ENCODE results near the gene DMKN.

DMKN gene, protein sequence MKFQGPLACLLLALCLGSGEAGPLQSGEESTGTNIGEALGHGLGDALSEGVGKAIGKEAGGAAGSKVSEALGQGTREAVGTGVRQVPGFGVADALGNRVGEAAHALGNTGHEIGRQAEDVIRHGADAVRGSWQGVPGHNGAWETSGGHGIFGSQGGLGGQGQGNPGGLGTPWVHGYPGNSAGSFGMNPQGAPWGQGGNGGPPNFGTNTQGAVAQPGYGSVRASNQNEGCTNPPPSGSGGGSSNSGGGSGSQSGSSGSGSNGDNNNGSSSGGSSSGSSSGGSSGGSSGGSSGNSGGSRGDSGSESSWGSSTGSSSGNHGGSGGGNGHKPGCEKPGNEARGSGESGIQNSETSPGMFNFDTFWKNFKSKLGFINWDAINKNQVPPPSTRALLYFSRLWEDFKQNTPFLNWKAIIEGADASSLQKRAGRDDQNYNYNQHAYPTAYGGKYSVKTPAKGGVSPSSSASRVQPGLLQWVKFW

DNA sequence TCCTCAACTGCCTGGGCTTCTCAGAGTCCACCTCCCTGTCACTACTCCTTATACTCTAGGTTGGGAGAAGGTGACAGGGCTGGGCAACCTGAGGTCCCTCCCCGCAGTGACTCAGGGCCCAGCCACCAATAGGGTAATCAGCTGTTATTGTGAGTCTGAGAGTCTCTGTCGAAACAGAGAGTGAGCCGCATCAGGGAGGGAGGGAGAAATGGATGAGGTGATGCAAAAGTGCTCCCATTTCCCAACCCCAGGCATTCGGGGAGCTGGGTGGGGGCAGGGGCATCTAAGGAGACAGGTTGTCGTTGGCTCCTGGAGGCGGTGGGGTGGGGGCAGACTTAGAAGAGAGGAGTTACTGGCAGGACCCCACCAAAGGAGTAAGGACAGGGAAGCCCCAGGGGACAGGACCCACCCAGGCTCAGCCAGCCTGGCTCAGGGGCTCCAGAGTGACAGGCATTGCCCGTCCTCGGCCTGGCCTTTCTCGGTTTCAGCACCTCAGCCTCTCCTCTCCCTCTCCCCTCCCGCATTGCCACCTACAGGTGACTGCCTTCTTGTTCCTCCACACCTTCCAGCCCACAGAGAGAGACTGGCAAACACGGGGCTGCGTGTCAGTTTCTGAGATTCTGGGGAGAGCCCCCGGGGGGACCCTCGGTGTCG lies at the start of gene DMKN:
Gene DMKN (minus strand): TSS at position 22 of the 654 bp plus-strand sequence. CDS start 174 bp downstream, outside the sequence.
- no peak for DNase-seq

DNA sequence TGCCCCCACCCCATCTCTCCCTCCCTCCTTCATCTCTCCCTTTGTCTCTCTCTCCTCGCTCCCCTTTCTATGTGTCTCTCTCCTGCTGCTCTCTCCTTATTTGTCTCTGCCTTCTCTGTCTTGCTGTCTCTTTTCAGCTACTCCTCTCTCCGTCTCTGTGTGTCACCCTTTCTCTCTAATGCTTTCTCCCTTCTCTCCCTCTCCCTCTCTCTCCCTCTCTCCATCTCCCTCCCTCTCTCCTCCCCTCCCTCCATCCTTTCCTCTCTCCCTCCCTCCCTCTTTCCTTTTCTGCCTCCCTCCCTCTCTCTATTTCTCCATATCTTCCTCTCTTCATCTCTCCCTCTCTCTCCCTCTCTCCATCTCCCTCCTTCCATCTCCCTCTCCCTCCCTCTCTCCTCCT lies 49.3 kb upstream of the DMKN start:
- DNase-seq: no peak

DNA sequence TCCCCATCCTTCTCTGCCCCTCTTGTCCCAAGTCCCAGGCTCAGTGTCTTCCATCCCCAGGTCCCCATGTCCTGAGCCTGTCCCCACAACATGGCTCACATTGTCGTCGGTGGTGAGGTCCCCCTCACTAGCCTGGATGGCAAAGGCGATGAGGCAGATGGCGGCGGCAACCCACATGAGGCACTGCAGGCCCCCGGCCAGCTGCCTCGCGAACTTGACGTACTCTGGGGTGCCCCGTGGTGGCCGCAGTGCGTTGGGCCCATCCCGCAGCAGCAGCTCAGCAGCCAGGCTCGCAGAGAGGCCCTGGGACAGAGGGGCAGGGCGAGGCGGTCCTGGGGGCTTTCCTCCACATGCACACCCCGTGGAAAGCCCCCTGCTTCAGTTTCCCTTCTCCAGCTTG lies 48.9 kb upstream of the DMKN start:
- DNase-seq: no peak

DNA sequence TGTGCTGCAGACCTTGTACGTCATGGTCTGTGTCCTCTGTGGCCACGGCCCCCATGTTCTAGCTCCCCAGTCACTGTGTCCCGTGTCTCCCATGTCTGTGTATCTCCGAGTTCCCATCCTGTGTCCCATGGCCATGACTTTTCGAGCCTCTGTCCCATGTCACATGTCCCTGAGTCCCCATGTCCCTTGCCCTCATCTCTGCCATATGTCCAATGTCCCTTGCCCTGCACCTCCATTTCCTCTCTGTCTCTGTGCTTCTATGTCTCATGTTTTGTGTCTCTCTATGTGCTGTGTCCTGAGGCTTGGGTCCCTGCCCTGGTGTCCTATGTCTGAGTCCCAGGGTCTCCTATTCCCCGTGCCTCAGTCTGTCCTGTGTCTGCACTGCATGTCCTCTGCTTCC lies 48.0 kb upstream of the DMKN start:
- DNase-seq: no peak

DNA sequence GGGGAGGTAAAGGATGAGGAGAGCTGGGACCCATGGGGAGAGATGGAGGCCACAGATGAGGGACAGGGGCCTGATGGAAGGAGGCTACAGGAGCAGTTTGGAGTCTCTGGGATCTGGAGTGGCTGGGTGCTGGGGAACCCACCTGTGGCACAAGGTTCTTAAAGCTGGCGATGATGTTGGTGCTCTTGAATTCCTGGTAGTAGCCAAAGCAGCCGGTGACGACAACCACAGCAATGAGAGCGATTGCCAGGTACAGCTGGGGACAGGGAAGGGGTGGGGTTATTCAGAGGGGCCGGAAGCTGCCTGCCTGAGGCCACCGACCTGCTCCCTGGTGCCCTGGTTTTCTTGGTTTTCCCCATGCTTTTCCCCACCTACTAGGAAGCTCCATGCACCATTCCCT lies 47.2 kb upstream of the DMKN start:
- no peak for DNase-seq

DNA sequence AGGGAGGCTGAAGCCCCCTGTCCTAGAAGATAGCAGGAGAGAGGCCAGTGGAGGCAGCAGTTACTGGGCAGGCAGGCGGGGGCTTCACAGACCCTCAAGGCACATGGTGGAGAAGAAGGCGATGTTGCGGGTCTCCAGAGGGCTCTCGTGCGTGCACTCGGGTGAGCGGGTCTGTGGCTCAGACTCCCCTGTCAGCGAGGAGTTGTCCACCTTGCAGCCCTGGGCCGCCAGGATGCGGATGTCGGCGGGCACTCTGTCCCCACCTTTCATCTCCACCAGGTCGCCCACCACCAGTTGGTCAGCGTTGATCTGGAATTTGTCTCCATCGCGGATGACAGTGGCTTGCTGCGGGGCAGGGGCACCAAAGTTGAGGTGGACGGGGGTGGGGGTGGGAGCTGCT lies 46.8 kb upstream of the DMKN start:
- no peak for DNase-seq

DNA sequence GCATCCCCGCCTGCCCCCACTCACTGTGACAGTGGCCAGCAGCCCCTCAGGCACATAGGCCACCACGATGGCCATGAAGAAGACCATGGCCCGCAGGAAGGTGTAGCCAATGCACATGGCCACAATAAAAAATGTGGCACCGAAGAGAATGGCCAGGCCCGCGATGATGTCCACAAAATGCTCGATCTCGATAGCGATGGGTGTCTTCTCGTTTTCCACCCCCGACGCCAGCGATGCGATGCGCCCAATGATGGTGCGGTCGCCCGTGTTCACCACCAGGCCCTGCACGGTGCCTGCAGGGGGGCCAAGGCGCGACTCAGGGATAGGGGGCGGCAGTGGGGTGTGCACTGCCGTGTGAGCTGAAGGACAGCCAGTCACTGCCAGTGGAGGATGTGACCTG lies 46.3 kb upstream of the DMKN start:
- no peak for DNase-seq

DNA sequence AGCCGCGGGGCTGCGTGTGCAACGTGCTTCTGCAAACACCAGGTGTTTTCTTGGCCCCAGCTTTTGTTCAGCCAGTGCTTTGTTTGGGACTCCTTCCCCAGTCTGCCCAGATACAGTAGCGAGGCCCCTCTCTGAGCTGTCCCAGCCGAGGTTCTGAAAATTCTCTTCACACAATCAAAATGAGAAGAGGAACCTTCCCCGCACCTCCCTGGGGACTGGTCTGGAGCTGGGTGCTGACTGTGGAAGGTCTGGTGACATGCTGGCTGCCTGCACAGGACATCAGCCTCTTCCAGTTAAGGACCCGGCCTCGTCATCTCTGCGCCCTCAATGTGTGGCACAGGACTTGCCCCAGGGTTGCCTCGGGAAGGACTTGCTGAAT lies 45.8 kb upstream of the DMKN start:
- DNase-seq: peak; percentile 5

DNA sequence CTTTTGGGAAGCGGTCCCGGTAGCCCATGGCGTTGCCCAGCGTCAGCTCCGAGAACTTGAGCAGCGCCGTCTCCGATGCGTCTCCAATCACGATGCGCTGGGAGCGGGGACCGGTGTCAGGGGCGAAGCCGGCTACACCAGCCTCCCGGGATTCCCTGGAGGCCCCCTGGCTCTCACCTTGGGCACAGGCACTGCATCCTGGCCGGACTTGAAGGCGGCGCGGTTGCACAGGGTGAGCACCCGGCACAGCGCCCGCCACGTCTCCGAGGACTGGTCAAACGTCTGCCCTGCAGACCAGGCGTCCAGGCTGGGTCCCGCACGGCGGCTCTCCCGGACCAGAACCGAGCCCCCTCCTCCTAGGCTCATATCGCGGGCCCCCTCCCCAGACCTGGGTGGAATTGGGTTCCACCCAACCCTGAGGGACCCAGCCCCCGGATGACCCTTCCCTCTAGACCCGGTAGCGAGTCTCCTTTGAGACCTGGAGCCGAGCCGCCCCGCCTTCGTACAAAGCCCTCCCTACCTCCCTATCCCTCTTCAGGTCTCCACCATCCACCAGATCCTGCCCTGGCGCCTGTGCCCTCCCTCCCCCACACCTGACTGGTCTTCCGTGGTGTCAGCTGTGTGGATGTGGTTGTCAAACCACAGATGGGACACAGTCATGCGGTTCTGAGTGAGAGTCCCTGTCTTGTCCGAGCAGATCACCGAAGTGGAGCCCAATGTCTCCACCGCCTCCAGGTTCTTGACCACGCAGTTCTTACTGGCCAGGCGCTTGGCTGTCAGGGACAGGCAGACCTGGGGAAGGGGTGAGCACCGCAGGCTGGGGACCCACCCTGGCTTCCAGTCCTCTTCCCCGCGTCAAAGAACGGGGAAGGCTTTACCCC lies 45.2 kb upstream of the DMKN start:
- DNase-seq: no peak

DNA sequence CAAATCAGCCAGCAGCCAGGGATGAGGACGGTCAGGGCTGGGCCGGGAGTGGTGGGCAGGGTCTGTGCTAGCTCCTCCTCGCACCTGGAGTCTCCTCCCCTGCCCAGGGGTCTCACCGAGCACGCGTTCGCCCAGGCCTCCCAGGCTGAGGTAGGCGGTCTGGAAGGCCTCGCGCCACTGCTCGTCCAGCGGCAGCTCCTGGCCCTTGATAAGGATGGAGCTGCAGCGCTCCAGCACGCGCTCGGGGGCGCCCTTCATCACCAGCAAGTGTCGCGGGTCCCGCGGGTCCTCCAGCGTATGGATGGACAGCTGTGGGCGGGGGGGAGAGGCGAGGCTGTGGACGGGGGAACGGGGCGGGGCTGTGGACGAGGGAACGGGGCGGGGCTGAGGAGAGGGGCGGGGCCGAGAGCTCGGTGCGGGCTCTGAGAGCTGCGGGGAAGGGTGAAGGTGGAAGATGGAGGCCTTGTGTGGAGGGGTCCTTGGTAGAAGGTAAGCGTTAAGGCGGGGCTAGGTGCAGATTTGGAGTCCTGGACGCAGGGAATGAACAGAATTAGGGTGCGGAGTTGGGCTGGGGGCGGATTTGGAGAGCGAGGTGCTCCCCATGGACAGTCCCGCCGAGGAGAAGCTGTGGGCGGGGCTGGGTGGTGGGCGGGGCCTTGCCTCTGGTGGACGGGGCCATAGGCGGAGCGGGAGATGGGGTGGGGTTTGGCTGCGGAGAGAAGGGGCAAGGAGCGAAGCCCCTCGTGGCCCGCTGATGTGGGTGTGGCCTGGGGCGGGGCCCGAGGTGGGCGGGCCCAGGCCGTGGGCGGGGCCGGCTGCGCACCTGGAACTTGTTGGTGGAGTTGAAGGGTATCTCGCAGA lies 44.3 kb upstream of the DMKN start:
- peak; percentile 58 for DNase-seq

DNA sequence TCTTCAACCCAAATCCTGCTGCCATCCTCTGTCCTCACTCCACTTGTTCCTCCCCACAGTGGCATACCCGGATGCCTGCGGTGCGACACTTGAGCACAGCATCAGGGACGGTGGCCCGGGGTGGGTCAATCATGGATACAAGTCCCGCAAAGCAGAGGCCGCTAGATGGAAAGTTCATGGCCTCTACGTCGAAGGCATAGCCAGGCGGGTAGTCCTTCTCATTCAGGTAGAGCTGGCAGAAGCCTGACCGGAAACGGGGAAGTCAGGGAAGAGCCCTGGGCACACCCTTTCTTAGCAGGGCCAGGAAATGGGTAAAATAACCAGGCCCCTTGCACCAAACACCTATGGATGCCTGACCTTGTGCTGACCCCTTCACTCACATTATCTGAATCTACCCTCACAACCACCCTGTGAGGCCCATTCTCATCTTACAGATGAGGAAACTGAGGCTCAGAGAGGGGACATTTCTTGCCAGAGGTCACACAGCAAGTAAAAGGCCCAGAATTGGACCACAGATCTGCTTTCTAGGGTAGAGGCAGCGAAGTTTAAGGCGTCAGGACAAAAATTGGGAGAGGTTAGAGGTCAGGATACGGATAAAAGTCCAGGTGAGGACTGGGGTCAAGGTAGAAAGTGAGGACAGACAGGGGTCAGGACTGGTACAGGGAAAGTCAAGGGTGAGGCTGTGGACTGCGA lies 43.5 kb upstream of the DMKN start:
- no peak for DNase-seq

DNA sequence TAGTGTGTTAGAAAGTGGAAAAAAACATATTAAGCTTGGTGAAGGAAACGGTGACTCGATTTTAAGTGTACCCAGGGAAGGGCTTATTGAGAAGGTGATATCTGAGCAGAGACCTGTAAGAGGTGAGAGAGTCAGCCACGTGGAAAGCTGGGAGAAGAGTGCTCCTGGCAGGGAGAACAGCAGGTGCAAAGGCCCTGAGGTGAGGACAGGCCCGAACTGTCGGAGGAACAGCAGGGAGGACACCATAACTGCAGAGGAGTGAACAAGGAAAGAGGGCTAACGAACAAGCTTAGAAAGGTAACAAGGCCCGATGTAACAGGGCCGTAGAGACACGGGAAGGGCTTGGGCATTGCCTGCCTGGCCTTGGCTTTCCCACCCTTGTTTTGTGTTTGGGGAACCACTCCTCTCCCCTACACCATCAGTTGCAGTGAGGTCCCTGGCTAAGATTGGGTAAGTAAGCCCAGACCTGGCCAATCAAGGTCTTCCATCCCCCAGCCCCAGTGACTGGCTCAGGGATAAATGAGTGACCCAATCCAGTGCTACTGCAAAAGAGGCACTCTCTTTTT lies 42.7 kb upstream of the DMKN start:
- DNase-seq: no peak

DNA sequence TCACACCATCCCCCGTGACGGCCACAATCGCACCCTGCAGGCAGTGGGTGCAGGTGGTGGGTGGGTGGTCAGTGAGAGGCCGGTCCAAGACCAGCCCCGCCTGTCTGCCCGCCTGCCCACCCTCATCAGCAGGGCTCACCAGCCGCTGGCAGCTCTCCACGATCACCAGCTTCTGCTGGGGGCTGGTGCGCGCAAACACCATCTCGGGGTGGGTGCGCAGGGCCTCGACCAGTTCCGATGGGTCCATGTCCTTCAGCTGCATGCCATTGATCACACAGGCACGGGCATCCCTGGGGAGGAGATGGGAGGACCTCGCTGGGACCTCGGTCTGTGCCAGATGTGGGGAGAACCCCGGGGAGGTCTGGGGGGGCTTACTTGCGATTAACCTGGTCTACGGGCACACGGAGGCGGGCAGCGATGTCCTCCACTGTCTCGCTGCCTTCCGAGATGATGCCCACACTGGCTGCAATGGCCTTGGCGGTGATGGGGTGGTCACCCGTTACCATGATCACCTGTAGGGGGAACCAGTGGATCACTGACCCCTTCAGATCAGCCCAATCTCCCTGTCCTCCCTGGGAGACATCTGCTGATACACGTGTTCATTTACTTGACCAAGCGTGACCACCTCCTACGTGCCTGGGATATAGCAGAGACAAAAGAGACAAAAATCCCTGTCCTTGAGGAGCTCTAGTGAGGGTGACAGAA lies 42.0 kb upstream of the DMKN start:
- DNase-seq: peak; percentile 3

DNA sequence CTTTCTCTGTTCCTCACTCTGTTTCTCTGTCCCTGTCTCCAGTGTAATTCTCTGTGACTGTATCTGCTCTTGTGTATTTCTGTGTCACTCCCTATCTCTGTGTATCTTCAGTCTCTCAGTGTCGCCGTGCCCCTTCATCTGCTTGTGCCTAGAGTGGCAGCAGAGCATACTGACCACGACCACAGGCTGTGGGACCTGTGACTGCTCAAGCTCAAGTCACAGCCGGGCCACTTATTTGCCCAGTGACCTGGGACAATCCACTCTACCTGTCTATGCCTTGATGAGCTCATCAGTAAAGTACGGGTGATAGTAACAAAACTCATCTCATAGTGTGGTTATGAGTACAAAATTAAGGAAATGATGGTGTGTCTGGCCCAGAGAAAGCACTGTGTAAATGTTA lies 40.6 kb upstream of the DMKN start:
- DNase-seq: no peak

DNA sequence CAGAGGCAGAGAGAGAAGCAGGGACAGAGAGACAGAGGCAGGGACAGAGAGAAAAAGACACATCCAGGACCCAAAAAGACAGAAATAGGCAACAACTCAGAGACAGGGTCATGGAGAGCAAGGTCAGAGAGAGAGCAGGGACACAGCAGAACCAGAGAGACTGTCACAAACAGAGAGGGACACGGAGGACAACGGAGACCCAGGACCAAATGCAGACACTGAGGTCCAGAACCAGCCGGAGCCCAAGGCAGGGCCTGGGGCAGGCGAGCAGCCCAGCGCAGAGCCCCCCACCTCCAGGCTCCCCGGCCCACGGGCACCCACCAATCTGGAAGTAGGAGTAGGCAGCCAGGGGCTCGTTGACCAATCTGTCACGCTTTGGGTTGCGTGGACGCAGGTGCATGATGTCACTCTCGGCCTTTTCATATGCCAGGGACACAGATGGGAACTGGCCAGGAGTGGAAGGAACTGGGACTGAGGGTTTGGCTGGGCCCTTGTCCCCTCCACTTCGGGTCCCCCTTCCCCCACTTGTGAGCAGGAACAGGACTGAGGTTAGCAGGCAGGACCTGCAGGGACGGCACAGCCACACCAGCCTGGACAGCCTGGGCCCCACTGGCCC lies 40.0 kb upstream of the DMKN start:
- DNase-seq: no peak

DNA sequence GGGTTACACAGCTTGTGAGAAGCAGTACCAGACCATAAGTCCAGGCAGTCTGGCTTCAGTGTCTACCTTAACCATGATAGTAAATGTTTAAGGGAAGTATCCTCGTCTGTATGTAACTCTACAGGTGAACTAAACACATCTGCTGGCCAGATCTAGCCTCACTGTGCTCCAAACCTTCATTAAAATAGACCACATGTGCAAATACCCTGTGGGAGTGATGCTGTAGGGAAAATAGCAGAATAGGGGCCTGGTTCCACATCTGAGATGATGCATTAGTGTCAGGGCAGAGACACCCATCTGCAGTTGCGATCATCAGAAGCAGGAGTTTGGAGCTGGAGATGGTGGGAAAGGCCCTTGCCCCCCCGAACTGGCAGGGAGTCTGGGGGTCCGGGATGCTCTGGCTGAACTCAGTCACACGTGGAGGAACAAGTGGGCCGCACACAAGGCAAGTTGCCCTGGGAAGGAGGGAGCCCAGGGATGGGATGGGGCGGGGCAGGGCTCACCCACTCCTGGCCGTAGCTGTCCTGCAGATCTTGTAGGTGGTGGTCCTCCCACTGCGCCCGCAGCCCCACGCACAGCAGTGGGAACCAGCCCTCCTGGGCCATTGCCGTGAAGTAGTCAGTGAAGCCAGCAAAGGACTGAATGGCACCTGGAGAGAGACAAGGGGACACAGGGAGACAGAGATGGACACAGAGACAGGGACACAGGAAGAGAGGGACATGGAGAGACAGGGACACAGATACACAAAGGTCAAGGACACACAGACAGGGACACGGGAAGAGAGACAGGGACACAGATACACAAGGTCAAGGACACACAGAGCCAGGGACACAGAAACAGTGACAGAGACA lies 39.3 kb upstream of the DMKN start:
- DNase-seq: no peak

DNA sequence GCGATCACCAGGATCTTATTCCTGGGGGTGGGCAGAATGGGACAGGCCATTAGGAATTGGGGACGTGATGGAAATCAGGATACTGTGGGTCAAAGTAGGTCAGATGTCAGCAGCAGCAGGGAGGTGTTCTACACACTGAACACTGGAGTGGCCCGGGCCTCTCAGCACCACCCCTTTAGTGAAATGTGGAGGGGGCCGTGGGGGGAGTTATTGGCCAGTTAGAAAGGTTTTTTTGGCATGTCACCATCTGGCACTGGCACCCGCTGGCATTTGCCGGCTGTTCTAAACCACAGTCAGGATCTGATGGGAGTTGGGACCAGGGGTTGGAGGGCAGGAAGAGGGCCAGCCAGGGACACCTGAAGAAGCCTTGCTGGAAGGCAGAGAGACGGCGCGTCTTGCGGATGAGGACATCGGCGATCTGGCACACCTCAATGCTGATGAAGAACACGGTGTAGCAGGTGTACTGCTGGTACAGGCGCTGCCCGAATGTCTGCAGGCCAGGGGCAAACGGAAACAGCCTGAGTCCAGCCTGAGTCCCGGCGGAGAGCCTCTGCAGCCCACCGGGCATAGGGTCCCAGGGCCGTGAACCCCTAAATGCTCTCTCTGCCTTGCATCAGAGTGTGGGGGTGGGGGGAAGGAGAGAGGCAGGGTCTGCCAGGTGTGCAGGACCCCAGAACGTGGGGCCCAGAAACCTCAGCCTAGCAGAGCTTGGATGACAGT lies 37.8 kb upstream of the DMKN start:
- DNase-seq: no peak

DNA sequence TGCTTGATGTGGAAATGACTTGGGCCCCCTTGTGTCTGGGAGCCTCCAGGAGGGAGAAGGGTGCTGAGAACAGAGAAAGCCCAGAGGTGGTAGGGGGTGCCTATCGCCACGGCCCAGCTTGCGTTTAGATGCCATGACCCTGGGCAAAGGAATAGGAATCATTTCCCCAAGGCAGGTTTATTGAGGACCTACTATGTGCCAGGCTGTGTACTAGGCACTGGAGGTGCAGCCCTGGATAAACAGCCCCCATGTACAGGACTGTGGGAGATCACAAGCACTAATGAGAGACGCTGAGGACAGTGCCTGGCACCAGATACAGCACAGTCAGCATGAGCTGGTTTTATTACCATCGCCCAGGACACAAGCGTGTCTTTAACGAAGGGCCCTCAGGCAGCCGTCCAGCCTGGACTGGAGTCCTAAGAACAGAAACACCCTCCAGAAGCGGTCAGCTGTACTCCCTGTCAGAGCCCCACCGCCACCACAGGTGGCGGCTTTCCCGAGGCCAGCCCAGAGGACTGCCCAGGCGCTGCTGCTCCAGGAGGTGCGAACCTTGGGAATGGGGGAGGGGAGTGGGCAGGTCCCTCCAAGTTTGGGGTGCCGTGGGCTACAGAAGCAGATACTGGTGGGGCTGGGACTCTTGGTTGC lies 36.6 kb upstream of the DMKN start:
- no peak for DNase-seq
